ENCODE measurements around the gene STAT1.

STAT1 gene

DNA sequence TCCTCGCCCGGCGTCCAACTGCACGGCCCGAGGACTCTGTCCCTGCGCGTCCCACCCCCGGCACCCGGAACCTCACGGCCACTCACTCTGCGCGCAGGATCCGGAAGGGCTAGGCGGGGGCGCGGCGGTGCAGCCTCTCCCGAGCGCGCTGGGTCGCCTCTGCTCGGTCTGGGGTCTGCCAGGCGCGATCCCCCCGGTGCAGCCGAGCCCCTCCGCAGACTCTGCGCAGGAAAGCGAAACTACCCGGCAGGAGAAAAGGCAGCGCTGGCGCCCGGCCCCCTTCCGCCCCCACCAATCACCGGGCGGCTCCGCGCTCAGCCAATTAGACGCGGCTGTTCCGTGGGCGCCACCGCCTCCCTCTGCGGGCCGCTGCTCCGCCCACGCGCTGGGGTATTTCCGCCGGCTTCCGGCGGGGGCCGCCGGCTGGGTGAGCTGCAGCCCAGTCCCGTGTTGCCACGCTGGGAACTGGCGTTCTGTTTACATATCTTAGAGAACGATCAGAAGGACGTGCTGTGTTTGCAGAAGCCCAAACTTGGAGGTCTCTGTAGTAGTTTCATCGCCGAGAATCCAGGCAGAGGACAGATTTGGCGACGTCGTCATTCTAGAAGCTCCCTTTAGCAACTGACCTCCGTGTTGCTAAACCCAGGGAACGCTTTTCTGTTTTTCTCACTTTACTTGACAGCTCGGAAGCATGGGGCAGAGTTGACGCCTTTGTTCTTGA is at the start of gene STAT1:
TSS of gene STAT1 (minus strand) at position 240 of the 721 bp plus-strand sequence. CDS start 4,168 bp downstream, outside the sequence.
- DNase-seq = peak; percentile 89
- Histone ChIP-seq H3K27ac (peak within 1 kb of the TSS; percentile 87), H3K9me3 (ENCODE audit: severe bottlenecking) (no peaks in the 10 kb centered on the region), H3K36me3 (peaks cover 6% of the 10 kb centered on the region), H3K4me3 (ENCODE audit: low read depth, low read length) (peak within 1 kb of the TSS; percentile 91), H3K27me3 (ENCODE audit: insufficient read depth, low read depth, severe bottlenecking) (no peaks in the 10 kb centered on the region)
- TF ChIP-seq, protein P1, sequence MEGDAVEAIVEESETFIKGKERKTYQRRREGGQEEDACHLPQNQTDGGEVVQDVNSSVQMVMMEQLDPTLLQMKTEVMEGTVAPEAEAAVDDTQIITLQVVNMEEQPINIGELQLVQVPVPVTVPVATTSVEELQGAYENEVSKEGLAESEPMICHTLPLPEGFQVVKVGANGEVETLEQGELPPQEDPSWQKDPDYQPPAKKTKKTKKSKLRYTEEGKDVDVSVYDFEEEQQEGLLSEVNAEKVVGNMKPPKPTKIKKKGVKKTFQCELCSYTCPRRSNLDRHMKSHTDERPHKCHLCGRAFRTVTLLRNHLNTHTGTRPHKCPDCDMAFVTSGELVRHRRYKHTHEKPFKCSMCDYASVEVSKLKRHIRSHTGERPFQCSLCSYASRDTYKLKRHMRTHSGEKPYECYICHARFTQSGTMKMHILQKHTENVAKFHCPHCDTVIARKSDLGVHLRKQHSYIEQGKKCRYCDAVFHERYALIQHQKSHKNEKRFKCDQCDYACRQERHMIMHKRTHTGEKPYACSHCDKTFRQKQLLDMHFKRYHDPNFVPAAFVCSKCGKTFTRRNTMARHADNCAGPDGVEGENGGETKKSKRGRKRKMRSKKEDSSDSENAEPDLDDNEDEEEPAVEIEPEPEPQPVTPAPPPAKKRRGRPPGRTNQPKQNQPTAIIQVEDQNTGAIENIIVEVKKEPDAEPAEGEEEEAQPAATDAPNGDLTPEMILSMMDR (IDR thresholded peaks at IDR 0.05; ENCODE audit: low read depth, low read length) = no peak

GRCh38 chr2:191063584-191063983 is 49.6 kb upstream of the STAT1 start:
- no peak overlapping the region for H3K4me3 ChIP-seq (ENCODE audit: low read depth, low read length)
- no peaks in the 10 kb centered on the region for H3K36me3 ChIP-seq
- no peaks in the 10 kb centered on the region for H3K9me3 ChIP-seq (ENCODE audit: severe bottlenecking)
- H3K27ac ChIP-seq = no peak overlapping the region
- TF ChIP-seq, protein P1 (IDR thresholded peaks at IDR 0.05; ENCODE audit: low read depth, low read length) = no peak
- H3K27me3 ChIP-seq (ENCODE audit: insufficient read depth, low read depth, severe bottlenecking) = no peaks in the 10 kb centered on the region
- DNase-seq = no peak

- H3K27me3 ChIP-seq (ENCODE audit: insufficient read depth, low read depth, severe bottlenecking) = no peaks in the 10 kb centered on the region
- H3K9me3 ChIP-seq (ENCODE audit: severe bottlenecking) = no peaks in the 10 kb centered on the region
- no peak overlapping the region for H3K27ac ChIP-seq
- no peak for DNase-seq
- TF ChIP-seq, protein P1 (IDR thresholded peaks at IDR 0.05; ENCODE audit: low read depth, low read length) = no peak
- no peaks in the 10 kb centered on the region for H3K36me3 ChIP-seq
- H3K4me3 ChIP-seq (ENCODE audit: low read depth, low read length) = no peak overlapping the region
Observed at GRCh38 chr2:191061381-191061980, 47.5 kb upstream of the STAT1 start.

DNA sequence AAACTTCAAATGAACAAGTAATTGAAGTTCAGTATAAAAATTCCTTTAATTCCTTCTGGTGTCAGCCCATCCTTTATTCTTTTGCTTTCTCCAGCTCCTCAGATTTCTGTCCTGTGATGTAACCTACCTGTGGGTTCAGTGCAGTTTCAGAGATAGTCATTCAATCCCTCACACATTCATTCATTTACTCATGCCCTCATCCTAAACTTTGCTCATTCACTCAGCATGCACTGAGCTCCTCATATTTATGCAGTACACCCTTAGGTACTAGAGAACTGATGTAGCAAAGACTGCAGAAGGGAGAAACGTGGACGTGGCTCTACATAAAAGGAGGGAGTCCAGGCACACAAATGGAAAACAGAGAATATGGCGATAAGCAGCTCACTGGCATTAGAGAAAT is 45.3 kb upstream of the STAT1 start:
- TF ChIP-seq, protein P1 (IDR thresholded peaks at IDR 0.05; ENCODE audit: low read depth, low read length) = no peak
- DNase-seq = no peak
- Histone ChIP-seq H3K9me3 (ENCODE audit: severe bottlenecking) (no peaks in the 10 kb centered on the region), H3K36me3 (no peaks in the 10 kb centered on the region), H3K27me3 (ENCODE audit: insufficient read depth, low read depth, severe bottlenecking) (no peaks in the 10 kb centered on the region), H3K27ac (no peak overlapping the region), H3K4me3 (ENCODE audit: low read depth, low read length) (no peak overlapping the region)

DNA sequence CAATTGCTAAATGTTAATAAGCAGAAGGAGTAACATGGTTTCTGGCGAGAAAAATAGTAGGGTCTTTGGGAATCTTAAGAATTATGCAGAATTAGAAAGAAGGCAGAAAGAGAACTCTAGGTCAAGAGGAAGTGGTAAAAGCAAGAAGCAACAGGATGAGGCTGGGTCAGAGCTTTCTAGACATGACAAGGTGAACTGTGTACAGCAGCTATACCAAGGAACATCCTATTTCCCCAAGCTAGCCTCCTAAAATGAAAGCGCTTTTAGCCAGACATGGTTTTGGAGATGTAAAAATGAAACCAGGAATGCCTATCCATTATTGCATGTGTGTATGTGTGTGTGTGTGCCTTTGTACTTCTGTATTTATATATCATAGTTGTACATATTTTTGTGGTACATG is 42.3 kb upstream of the STAT1 start:
- H3K27me3 ChIP-seq (ENCODE audit: insufficient read depth, low read depth, severe bottlenecking) = no peaks in the 10 kb centered on the region
- TF ChIP-seq, protein P1 (IDR thresholded peaks at IDR 0.05; ENCODE audit: low read depth, low read length) = no peak

More for the DNA sequence above, 42.3 kb upstream of the STAT1 start:
- Histone ChIP-seq H3K9me3 (ENCODE audit: severe bottlenecking) (no peaks in the 10 kb centered on the region), H3K27ac (no peak overlapping the region), H3K36me3 (no peaks in the 10 kb centered on the region), H3K4me3 (ENCODE audit: low read depth, low read length) (no peak overlapping the region)
- no peak for DNase-seq

All from WERI-Rb-1 (cell line).